ENCODE data around the gene ARMC8.

The ARMC8 gene

GRCh38 chr3:138310494-138310893 lies 123.4 kb downstream of the ARMC8 start:
- H3K4me3 ChIP-seq (ENCODE audit: low read depth, low read length): no peak overlapping the region
- no peak for DNase-seq (ENCODE audit: low read depth)
- TF ChIP-seq, protein P1, sequence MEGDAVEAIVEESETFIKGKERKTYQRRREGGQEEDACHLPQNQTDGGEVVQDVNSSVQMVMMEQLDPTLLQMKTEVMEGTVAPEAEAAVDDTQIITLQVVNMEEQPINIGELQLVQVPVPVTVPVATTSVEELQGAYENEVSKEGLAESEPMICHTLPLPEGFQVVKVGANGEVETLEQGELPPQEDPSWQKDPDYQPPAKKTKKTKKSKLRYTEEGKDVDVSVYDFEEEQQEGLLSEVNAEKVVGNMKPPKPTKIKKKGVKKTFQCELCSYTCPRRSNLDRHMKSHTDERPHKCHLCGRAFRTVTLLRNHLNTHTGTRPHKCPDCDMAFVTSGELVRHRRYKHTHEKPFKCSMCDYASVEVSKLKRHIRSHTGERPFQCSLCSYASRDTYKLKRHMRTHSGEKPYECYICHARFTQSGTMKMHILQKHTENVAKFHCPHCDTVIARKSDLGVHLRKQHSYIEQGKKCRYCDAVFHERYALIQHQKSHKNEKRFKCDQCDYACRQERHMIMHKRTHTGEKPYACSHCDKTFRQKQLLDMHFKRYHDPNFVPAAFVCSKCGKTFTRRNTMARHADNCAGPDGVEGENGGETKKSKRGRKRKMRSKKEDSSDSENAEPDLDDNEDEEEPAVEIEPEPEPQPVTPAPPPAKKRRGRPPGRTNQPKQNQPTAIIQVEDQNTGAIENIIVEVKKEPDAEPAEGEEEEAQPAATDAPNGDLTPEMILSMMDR (IDR thresholded peaks at IDR 0.05; ENCODE audit: low read depth, low read length, missing control alignments): no peak

DNA sequence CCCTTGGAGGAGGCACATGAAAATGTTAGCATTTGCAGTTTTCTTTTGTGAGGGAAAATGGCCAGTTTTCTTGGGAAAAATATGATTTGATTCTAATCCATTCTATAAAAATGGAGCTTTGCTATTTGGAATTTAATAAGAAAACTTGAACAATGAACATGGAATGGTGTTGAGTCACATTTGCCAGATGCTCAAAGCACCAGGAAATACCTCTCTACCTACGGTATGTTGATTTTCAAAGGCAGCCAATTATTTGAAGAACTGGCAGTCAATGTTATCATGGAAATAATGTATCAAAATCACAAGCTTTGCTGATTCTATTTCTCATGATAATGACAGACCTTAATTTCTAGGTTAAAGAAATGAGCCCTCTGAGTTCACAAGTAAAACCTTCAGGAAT lies 127.7 kb downstream of the ARMC8 start:
- H3K4me3 ChIP-seq (ENCODE audit: low read depth, low read length): no peak overlapping the region
- TF ChIP-seq, protein P1 (IDR thresholded peaks at IDR 0.05; ENCODE audit: low read depth, low read length, missing control alignments): no peak
- DNase-seq (ENCODE audit: low read depth): no peak

GRCh38 chr3:138317687-138318086 lies 130.6 kb downstream of the ARMC8 start:
- DNase-seq (ENCODE audit: low read depth): no peak
- TF ChIP-seq, protein P1 (IDR thresholded peaks at IDR 0.05; ENCODE audit: low read depth, low read length, missing control alignments): no peak
- no peak overlapping the region for H3K4me3 ChIP-seq (ENCODE audit: low read depth, low read length)

- DNase-seq (ENCODE audit: low read depth): no peak
- no peak overlapping the region for H3K4me3 ChIP-seq (ENCODE audit: low read depth, low read length)
- TF ChIP-seq, protein P1 (IDR thresholded peaks at IDR 0.05; ENCODE audit: low read depth, low read length, missing control alignments): no peak
Measured at GRCh38 chr3:138323971-138324370, 136.9 kb downstream of the ARMC8 start.

DNA sequence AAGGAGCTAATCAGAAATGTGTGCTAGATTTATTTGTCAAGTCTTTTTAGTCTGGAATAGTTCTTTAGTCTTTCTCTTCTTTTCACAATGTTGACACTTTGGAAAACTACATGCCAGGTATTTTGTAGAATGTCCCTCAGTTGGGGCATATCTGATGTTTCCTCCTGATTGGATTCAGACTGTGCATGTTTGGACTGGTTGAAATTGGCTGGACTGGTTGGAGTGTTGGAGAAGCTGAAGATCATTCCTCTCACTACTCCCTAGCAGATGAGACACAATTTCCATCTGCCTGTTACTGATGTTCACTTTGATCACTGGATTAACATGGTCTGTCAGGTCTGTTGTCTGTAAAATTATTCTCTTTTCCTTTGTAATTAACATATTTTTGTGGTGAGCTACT lies 138.9 kb downstream of the ARMC8 start:
- no peak for DNase-seq (ENCODE audit: low read depth)
- TF ChIP-seq, protein P1 (IDR thresholded peaks at IDR 0.05; ENCODE audit: low read depth, low read length, missing control alignments): no peak
- H3K4me3 ChIP-seq (ENCODE audit: low read depth, low read length): no peak overlapping the region

DNA sequence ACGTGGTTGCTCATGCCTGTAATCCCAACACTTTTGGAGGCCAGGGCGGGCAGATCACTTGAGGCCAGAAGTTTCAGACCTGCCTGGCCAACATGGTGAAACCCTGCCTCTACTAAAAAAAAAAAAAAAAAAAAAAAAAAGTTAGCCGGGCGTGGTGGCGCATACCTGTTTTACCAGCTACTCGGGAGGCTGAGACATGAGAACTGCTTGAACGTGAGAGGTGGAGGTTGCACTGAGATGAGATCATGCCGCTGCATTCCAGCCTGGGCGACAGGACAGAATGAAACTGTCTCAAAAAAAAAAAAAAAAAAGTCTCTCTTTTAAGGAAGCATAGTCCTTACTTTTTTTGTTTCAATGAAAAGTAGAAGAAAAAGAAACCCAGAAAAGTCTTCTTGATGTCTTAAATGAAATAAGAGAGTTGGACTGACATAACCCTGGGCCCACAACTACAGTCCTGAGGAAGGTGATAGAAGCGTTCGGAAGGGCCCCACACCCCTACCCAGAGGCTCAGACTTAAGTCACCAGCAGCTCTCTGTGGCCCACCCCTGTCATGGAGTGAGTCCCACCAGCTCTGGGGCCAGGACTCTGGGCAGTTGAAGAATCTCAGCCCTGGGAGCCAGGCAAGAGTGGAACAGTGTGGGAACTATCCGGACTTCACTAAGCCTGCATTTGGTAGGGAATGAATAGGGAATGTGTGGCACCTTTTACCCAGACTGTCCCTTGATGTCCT lies 139.9 kb downstream of the ARMC8 start:
- no peak overlapping the region for H3K4me3 ChIP-seq (ENCODE audit: low read depth, low read length)
- no peak for DNase-seq (ENCODE audit: low read depth)
- TF ChIP-seq, protein P1 (IDR thresholded peaks at IDR 0.05; ENCODE audit: low read depth, low read length, missing control alignments): no peak

- no peak for DNase-seq (ENCODE audit: low read depth)
- TF ChIP-seq, protein P1 (IDR thresholded peaks at IDR 0.05; ENCODE audit: low read depth, low read length, missing control alignments): no peak
- no peak overlapping the region for H3K4me3 ChIP-seq (ENCODE audit: low read depth, low read length)
Measured at GRCh38 chr3:138327831-138328230, 140.7 kb downstream of the ARMC8 start.

All from GM12864 (cell line).